GM12874 (cell line): Measurements from ENCODE around the gene MYO1D.

Source experiments
- TF ChIP-seq, protein P1 (sequence below): IDR thresholded peaks from 2 replicates; pipeline ENCODE4 v1.5.1; 2011; ENCODE audit warnings: low read depth, mild to moderate bottlenecking, control low read depth, low read length, moderate library complexity; ENCODE audit not compliant: insufficient read depth

Gene MYO1D

DNA sequence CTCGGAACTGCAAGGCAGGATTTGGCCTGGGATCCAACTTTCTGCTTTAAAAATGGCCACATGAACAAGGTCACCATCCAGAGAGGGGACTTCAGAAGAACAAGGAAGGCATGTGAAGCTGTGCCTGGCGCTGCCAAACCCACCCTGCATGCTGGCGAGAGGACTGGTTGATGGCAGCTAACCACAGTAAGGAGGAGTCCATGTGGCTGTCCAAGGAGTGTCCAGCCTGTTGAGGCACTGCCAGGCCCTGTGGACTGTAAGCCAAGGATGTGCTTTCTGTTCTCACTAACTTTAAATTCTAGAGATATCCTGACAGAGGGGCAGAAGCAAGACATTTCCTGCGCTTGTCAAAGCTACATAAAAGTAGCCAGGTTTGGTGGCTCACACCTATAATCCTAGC lies 349.8 kb downstream of the MYO1D start:
- TF ChIP-seq, protein P1, sequence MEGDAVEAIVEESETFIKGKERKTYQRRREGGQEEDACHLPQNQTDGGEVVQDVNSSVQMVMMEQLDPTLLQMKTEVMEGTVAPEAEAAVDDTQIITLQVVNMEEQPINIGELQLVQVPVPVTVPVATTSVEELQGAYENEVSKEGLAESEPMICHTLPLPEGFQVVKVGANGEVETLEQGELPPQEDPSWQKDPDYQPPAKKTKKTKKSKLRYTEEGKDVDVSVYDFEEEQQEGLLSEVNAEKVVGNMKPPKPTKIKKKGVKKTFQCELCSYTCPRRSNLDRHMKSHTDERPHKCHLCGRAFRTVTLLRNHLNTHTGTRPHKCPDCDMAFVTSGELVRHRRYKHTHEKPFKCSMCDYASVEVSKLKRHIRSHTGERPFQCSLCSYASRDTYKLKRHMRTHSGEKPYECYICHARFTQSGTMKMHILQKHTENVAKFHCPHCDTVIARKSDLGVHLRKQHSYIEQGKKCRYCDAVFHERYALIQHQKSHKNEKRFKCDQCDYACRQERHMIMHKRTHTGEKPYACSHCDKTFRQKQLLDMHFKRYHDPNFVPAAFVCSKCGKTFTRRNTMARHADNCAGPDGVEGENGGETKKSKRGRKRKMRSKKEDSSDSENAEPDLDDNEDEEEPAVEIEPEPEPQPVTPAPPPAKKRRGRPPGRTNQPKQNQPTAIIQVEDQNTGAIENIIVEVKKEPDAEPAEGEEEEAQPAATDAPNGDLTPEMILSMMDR: no peak

DNA sequence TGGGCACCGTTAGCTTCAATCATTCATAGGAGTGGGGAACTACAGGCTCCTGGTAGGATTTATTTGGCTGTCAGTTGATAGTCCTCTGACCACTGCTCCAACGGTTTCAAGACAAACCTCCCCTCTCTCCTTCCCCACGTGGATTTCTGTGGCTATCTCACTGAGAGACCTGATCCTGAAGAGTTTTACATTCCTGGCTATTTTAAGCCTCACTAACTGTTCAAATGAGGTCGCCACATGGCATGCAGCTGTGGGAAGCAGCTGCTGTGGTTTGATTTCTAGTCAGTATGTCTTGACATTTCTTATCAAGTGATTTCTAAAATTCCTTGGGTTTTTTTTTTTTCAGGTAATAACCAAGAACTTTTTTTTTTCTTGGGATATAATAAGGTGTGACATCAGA lies 351.8 kb downstream of the MYO1D start:
- TF ChIP-seq, protein P1: no peak

DNA sequence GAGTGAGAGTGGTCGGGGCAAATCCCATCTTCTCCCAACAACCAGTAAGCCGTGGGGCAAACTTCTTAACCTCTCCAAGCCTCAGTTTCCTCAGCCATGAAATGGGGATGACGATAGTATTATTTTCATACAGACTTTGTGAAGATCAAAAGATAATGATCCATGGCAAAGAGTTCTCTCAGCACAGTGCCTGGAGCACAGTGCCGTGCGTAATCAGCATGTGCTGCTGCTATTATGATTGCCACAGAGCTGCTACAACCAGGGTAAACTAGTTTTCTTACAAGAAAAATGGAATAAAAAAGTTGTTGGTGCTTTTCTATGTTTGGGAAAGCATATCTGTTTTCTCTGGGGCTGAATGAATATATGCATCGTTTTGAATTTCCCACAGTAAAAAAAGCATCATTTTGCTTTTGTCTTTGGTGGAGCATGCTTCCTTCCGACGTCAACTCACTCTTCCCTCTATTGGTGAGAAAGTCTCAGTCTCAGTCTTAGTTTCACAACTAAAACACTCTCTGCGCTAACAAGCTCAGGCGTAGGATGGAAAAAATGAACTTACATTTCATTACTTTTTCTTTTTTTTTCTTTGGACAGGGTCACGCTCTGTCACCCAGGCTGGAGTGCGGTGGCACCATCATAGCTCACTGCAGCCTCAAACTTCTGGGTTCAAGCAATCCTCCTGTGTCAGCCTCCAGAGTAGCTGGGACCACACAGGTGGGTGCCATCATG lies 352.9 kb downstream of the MYO1D start:
- TF ChIP-seq, protein P1: no peak

DNA sequence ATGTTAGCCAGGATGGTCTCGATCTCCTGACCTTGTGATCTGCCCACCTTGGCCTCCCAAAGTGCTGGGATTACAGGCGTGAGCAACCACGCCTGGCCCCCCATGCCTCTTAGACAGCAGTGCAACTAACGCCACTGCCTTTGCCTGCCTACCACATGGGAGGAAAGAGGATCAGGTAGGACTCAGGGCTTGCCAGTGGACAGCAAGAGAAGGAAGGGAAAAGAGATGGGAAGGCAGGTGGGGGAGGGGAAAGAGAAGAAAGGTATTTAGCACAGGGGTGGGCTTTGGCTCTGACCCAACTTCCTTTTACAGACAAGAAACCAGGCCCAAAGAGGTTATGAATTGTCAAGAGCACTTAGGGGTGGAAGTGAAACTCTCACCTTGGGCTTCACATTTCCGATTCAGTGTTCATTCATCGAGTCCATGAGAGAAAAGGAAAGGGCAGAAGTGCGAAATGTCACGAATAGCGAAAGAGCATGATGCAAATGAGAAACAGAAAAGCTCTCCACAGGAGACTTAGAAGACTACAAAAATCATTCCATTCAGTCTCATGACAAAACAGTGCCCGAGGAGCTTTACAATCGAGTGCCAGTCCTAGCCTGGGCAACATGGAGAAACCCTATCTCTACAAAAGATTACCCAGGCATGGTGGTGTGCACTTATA lies 353.8 kb downstream of the MYO1D start:
- TF ChIP-seq, protein P1: no peak

DNA sequence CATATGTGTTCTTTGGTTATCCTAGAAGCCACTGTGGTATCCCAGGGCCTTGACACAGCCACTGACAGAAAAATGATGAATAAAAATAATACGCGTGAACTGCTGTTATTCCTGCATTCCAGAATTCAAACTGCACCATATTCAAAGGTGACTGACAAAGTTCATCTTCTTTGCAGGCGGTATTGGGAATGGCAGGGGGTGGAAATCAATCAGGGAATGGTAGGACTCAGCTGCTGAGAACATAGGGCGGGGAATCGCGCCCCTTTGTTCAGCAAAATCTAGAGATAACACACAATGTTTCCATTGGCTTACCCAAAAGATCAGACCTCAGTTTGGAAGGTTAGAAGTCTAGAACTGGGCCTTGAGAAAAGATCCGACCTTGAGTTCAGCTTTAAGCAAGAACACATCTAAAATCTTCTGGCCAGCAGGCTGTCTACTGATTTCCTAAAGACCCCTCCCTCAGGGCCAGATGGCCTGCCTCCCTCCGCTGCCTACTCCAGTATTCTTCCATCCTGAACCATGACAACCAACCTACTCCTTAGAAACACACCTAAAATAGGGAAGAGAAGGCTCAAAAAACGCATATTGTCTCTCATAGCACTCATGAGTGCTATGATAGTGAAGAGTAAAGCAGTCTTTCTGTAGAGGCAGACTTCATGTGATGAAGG lies 356.1 kb downstream of the MYO1D start:
- TF ChIP-seq, protein P1: no peak

DNA sequence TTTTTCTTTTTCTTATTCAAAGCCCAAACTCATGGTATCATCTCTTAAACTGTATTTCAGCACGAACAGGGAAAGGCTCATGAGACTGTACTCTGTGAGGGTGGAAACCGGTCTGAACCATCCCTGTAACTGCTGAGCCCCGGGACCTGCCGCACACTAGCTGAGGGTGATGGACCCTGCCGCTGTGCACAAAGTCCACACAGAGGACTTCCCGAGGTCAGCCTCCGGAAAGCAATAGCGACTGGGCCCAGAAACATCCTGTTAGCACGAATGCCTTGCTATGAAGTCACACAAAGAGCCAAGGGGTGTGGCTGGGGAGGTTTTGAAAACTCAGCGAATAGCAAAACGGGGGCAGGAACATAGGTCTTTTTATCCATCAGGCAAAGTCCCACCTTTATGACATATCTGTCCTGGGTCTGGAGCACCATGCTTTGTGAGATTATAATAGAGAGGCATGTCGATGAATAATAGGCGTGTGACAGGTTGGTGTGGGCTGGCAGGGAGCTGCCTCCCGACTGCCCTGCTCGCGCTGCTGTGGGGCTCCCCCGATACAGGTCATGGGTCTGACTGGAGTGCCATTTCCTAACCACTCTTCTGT lies 356.7 kb downstream of the MYO1D start:
- TF ChIP-seq, protein P1: no peak
